Measurements from ENCODE around the gene FAM114A1.

The FAM114A1 gene

DNA sequence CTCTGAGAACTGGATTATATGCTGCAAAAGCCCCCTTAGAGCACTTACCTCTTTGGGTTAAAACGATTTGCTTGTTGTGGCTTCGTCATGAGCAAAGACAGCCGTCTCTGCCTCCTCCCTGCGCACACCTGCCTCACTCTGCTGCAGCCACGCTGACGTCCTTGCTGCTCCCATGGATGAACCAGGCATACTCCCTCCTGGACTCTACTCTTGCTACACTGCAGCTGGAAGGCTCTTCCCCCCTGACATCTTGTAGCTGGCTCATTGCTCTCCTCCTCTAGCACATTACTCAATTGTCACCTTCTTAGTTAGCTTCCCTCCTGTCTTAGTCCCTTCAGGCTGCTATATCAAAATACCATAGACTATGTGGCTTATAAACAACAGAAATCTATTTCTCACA is 59.3 kb downstream of the FAM114A1 start:
- no peak overlapping the region for H3K4me3 ChIP-seq (replicated peaks; ENCODE audit: low read depth, low read length)
- TF ChIP-seq, protein P1, sequence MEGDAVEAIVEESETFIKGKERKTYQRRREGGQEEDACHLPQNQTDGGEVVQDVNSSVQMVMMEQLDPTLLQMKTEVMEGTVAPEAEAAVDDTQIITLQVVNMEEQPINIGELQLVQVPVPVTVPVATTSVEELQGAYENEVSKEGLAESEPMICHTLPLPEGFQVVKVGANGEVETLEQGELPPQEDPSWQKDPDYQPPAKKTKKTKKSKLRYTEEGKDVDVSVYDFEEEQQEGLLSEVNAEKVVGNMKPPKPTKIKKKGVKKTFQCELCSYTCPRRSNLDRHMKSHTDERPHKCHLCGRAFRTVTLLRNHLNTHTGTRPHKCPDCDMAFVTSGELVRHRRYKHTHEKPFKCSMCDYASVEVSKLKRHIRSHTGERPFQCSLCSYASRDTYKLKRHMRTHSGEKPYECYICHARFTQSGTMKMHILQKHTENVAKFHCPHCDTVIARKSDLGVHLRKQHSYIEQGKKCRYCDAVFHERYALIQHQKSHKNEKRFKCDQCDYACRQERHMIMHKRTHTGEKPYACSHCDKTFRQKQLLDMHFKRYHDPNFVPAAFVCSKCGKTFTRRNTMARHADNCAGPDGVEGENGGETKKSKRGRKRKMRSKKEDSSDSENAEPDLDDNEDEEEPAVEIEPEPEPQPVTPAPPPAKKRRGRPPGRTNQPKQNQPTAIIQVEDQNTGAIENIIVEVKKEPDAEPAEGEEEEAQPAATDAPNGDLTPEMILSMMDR (IDR thresholded peaks at IDR 0.05; ENCODE audit: low read length, missing control alignments) = no peak
- DNase-seq (ENCODE audit: low read depth) = no peak

DNA sequence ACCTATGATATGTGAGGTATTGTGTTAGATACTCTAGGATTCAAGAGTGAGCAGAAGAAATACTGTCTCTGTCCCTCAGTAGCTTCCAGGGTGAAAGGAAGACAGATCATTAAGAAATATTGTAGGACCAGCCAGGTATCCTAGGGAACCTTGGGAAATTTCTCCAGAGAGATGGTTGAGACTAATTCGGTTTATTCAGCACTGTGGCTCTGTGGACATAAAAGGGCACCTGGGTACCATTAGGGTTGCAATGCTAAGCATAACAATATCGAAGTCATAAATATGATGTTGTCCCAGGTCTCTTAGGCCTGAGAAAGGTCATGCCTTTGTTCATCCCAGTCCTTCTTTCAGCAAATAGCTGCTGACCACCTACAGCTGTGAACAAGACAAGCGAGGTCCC is 61.0 kb downstream of the FAM114A1 start:
- DNase-seq (ENCODE audit: low read depth) = no peak

GRCh38 chr4:38928974-38929373 is 61.4 kb downstream of the FAM114A1 start:
- TF ChIP-seq, protein P1 (IDR thresholded peaks at IDR 0.05; ENCODE audit: low read length, missing control alignments) = no peak
- no peak for DNase-seq (ENCODE audit: low read depth)
- no peak overlapping the region for H3K4me3 ChIP-seq (replicated peaks; ENCODE audit: low read depth, low read length)

More for the DNA sequence above, 61.0 kb downstream of the FAM114A1 start:
- H3K4me3 ChIP-seq (replicated peaks; ENCODE audit: low read depth, low read length) = no peak overlapping the region
- TF ChIP-seq, protein P1 (IDR thresholded peaks at IDR 0.05; ENCODE audit: low read length, missing control alignments) = no peak

DNA sequence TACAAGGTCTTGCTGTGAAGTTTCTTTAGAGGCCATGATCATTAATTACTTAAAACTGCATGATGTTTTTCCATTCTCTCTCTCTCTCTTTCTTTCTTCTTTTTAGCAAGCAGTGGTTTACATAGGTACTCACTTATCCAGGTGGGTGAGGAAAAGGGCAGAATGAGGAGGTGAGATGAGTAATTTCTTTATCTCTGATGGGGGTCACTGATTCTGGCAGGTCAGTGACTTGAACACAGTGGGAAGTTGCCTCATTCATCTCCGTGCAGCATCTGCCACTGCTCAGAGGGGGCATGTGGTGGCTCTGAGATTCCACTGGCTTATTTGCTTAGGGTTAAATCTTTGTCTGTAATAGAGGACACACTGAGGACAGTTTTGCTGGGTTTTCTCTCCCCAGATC is 62.6 kb downstream of the FAM114A1 start:
- H3K4me3 ChIP-seq (replicated peaks; ENCODE audit: low read depth, low read length) = no peak overlapping the region
- TF ChIP-seq, protein P1 (IDR thresholded peaks at IDR 0.05; ENCODE audit: low read length, missing control alignments) = no peak
- no peak for DNase-seq (ENCODE audit: low read depth)

DNA sequence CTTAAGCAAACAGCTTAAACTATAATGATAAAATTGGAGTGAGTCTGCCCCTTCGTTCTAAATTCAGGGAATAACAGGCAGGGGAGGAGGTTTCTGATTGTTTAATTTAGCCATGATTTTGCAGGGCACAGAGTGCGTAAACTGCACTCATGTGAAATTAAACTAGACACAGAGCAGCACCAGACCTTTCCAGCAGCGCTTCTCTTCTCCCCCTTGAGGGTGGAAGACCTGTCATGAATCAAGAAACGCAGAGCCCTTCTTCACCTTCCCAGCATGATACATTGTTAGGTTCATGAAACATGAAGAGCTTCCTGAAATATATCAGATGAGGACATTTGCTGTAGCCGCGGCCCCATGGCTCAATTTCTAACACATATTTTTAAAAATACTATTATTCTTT is 63.1 kb downstream of the FAM114A1 start:
- no peak for DNase-seq (ENCODE audit: low read depth)
- H3K4me3 ChIP-seq (replicated peaks; ENCODE audit: low read depth, low read length) = no peak overlapping the region
- TF ChIP-seq, protein P1 (IDR thresholded peaks at IDR 0.05; ENCODE audit: low read length, missing control alignments) = no peak

DNA sequence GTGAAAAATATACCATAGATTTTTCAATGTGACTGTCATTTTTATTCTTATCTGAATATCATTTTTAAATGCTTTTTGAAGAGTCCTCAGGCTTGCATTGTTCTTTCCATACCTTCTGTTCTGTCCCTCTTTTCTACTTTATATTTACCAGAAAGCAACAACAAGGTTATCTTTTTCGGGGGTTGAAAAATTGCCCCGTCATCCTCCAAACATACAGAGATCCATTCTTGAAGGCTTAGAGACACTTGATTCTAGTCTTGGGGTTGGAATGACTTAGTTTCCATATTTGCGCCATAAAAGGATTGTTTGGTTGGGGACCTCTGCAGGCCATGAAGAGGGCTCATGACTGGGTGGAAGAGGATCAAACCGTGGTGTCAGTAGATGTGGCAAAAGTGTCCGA is 63.5 kb downstream of the FAM114A1 start:
- TF ChIP-seq, protein P1 (IDR thresholded peaks at IDR 0.05; ENCODE audit: low read length, missing control alignments) = no peak
- no peak overlapping the region for H3K4me3 ChIP-seq (replicated peaks; ENCODE audit: low read depth, low read length)
- no peak for DNase-seq (ENCODE audit: low read depth)

DNA sequence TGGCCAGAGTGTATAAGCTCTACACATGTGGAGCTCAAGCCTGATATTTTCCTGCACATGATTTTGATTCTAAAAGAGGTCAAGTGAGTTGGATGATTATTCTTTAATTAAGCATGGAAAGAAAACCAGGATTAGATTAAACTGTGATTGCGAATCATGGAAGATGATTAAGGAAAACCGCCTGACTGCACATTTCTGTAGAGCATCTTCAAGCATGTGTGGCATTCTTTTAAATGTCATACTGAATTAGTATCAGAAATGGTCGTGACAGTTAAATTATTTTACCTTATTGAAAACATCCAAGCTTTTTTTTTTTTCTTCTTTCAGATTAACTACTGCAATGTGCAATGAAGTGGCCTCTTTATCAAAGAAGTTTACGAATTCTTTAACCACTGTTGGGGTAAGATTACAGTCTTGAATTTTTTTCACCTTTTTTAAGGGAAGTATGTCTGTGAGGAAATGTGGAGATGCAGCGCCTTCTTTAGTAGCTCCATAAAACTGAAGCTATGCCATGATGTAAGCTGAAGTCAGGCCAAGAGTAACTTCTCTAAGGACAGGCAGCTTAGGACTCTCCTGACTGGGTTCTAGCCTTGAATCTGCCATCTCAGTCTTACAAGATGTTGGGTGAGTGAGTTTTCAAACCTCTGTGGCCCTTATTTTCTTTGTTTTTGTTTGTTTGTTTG is 67.9 kb downstream of the FAM114A1 start:
- H3K4me3 ChIP-seq (replicated peaks; ENCODE audit: low read depth, low read length) = no peak overlapping the region
- DNase-seq (ENCODE audit: low read depth) = no peak
- TF ChIP-seq, protein P1 (IDR thresholded peaks at IDR 0.05; ENCODE audit: low read length, missing control alignments) = no peak

Measured in fibroblast of pulmonary artery (primary cell).